WERI-Rb-1 (cell line): ENCODE data around the gene MCM3AP.
A peak's percentile ranks its signal among the peaks of the same experiment; 100 is the strongest.

Experiments
- DNase-seq: peaks from one replicate; pipeline ENCODE4 v3.0.0-alpha.2; 2020
- H3K27ac ChIP-seq: fragments of 250-450 bp; sonication (Bioruptor Pico); 2 replicates; pipeline ENCODE4 v1.5.1; 2020; ENCODE audit warnings: mild to moderate bottlenecking, moderate library complexity
- H3K27me3 ChIP-seq: fragments of 250-450 bp; sonication (Bioruptor Pico); 2 replicates; pipeline ENCODE4 v1.5.1; 2021; ENCODE audit warnings: mild to moderate bottlenecking, low read depth, moderate library complexity; ENCODE audit not compliant: insufficient read depth, severe bottlenecking
- H3K36me3 ChIP-seq: fragments of 250-450 bp; sonication (Bioruptor Pico); 2 replicates; pipeline ENCODE4 v1.5.1; 2020; ENCODE audit warnings: mild to moderate bottlenecking, moderate library complexity
- H3K4me3 ChIP-seq: 2 replicates; pipeline ENCODE4 v1.5.1; 2011; ENCODE audit warnings: low read depth, mild to moderate bottlenecking, control low read depth, low read length
- H3K9me3 ChIP-seq: fragments of 250-450 bp; sonication (Bioruptor Pico); 2 replicates; pipeline ENCODE4 v1.5.1; 2021; ENCODE audit warnings: mild to moderate bottlenecking, moderate library complexity; ENCODE audit not compliant: severe bottlenecking
- CTCF ChIP-seq: IDR thresholded peaks from 2 replicates; pipeline ENCODE4 v1.5.1; 2011; ENCODE audit warnings: low read depth, mild to moderate bottlenecking, control low read depth, inconsistent platforms, low read length

Gene MCM3AP

DNA sequence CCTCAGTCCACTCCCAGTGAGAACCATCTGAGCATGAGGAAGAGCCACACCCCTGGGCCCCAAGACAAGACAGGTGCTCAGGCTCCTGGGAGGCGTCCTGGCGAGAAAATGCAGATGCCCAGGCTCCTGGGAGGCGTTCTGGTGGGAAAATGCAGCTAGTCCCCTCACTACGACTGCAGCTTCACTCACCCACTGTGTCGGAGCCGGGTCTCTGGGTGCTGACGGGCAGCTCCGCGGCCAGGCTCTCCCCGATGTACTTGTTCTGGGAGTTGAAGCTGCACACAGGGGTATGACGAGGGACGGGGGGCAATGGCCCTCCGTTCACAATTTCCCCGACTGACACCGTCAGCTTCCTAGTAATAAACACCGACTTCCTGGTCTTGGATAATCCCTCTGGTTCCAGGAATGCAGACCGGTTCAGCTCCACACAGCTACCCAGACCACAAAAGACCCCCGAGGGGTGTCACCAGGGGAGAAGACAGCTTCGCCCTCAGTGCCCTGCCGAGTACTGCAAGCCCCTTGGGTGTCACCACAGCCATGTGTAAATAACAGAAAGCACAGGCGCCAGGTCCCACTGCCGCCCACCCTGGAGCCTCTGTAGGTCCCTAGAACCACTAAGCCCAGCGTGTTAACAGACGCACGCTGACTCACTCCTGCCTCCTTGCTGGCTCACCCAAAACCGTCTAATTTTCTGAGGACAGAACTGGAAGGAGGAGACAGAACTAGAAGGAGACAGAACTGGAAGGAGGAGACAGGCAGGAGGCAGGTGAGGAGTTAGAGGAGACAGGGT lies 19.5 kb downstream of the MCM3AP start:
- no peak for TF ChIP-seq CTCF
- peaks cover 92% of the 10 kb centered on the region for H3K36me3 ChIP-seq
- no peak overlapping the region for H3K4me3 ChIP-seq
- DNase-seq: no peak
- no peaks in the 10 kb centered on the region for H3K9me3 ChIP-seq
- no peaks in the 10 kb centered on the region for H3K27me3 ChIP-seq
- no peak overlapping the region; the same call in 1 of the 2 replicates for H3K27ac ChIP-seq

DNA sequence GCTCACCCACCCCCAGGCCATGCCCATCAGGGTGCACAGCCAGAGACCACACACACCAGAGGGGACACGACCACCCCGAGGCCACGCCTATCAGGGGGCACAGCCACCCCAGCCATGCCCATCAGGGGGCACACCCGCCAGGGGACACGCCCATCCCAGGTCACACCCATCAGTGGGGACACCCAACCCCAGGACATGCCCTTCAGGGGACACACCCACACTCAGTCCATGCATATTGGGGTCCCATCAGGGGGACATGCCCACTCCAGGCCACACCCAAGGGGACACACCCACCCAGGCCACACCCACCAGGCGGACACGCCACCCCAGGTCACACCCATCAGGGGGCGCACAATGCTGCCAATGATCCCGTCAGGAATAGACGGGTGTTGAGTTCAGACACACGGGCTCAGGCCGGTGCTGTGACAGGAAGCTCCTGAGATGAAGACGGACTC lies 20.7 kb downstream of the MCM3AP start:
- 0 out of 2 replicates have a peak, but pooled peaks have one; percentile 27 for TF ChIP-seq CTCF

DNA sequence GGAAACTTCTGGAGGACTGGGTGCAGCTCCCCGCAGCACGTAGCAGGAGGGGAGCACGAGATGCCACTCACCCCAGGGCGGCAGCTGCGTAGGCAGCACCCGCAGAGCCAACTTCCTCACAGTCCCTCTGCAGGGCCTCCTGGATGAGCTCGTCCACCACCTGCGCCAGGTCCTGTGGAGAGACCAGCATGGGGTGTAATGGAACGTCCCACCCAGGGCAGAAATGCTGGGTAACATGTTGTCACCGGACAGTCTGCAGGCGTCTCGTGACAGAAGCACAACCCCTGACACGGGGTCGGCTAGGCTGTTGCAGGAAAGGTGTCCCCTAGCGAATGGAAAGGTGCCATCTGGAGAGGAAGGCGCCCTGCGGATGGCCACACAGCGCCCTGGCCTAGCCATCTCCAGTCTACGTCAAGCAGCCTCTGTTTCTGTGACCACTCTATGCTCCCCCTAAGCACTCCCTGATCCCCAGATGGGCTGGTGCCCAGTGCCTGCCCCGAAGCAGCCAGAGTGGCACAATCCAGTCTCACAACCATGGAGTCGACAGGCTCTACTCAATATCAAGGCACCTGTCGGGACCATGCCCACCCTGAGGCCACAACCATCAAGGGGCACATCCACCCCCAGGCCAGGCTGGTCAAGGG lies 21.2 kb downstream of the MCM3AP start:
- no peak for TF ChIP-seq CTCF
- H3K4me3 ChIP-seq: no peak overlapping the region
- no peaks in the 10 kb centered on the region for H3K9me3 ChIP-seq
- H3K27me3 ChIP-seq: no peaks in the 10 kb centered on the region
- H3K27ac ChIP-seq: no peak overlapping the region
- DNase-seq: no peak
- H3K36me3 ChIP-seq: peaks cover 92% of the 10 kb centered on the region

More for the DNA sequence above, 20.7 kb downstream of the MCM3AP start:
- no peaks in the 10 kb centered on the region for H3K9me3 ChIP-seq
- H3K36me3 ChIP-seq: peaks cover 92% of the 10 kb centered on the region
- DNase-seq: peak; percentile 43
- H3K27me3 ChIP-seq: no peaks in the 10 kb centered on the region
- no peak overlapping the region for H3K27ac ChIP-seq
- no peak overlapping the region for H3K4me3 ChIP-seq

- TF ChIP-seq CTCF: peak; percentile 24; the same call in 1 of the 2 replicates
Measured at GRCh38 chr21:46256501-46256994, 28.9 kb downstream of the MCM3AP start.

DNA sequence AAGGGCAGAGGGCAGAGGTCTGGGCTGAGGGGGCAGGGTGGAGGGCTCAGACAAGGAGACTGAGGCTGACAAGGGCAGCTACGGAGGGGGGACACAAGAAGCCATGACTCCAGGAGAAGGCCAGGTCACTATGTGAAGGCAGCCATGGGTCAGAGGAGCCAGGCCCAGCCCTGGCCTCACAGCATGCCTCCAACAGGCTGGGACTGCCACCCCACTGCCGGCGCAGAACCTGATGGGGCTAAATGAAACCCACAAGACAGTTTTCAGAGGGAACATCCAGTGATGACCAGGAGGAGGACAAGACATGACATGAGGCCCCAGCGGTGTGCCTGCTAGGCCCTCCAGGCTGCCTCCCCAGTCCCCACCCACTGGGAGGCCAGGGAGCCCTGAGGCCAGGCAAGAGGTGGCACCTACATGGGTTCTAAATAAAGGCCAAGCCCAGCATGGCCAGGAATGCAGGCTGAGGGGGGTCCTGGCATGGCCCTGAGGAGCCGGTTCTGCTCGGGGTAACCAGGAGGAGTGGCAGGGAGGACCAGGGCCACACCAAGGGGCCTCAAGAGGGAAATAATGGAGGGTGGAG lies 29.6 kb downstream of the MCM3AP start:
- no peak overlapping the region for H3K27ac ChIP-seq
- no peak for DNase-seq
- peaks cover 98% of the 10 kb centered on the region for H3K36me3 ChIP-seq
- no peaks in the 10 kb centered on the region for H3K27me3 ChIP-seq
- H3K9me3 ChIP-seq: no peaks in the 10 kb centered on the region
- no peak for TF ChIP-seq CTCF
- no peak overlapping the region for H3K4me3 ChIP-seq

More at GRCh38 chr21:46256501-46256994, 28.9 kb downstream of the MCM3AP start:
- Histone ChIP-seq H3K4me3 (no peak overlapping the region), H3K27me3 (no peaks in the 10 kb centered on the region), H3K36me3 (peaks cover 97% of the 10 kb centered on the region), H3K27ac (no peak overlapping the region), H3K9me3 (no peaks in the 10 kb centered on the region)
- DNase-seq: no peak
